ENCODE measurements around the gene MRGPRG.

MRGPRG gene

GRCh38 chr11:3222003-3222855 lies 3.6 kb upstream of the MRGPRG start:
- no peak for ATAC-seq (replicated peaks)
- no peaks in the 10 kb centered on the region for H3K9me3 Mint-ChIP-seq
- H3K4me1 Mint-ChIP-seq: peaks cover 1 to 2% of the 10 kb centered on the region in 2 donors
- no peak for DNase-seq
- H3K27me3 Mint-ChIP-seq: peaks cover 14 to 49% of the 10 kb centered on the region in 2 donors
- no peak overlapping the region for H3K4me3 Mint-ChIP-seq
- no peak overlapping the region for H3K27ac Mint-ChIP-seq
- no peaks in the 10 kb centered on the region for H3K36me3 Mint-ChIP-seq

GRCh38 chr11:3221408-3222002 lies 2.9 kb upstream of the MRGPRG start:
- no peak overlapping the region for H3K27ac Mint-ChIP-seq
- no peak for DNase-seq
- H3K9me3 Mint-ChIP-seq: no peaks in the 10 kb centered on the region
- peaks cover 21 to 53% of the 10 kb centered on the region in 2 donors for H3K27me3 Mint-ChIP-seq
- no peaks in the 10 kb centered on the region for H3K36me3 Mint-ChIP-seq
- H3K4me3 Mint-ChIP-seq: no peak overlapping the region
- ATAC-seq (replicated peaks): no peak
- peaks cover 6 to 7% of the 10 kb centered on the region in 2 donors for H3K4me1 Mint-ChIP-seq

DNA sequence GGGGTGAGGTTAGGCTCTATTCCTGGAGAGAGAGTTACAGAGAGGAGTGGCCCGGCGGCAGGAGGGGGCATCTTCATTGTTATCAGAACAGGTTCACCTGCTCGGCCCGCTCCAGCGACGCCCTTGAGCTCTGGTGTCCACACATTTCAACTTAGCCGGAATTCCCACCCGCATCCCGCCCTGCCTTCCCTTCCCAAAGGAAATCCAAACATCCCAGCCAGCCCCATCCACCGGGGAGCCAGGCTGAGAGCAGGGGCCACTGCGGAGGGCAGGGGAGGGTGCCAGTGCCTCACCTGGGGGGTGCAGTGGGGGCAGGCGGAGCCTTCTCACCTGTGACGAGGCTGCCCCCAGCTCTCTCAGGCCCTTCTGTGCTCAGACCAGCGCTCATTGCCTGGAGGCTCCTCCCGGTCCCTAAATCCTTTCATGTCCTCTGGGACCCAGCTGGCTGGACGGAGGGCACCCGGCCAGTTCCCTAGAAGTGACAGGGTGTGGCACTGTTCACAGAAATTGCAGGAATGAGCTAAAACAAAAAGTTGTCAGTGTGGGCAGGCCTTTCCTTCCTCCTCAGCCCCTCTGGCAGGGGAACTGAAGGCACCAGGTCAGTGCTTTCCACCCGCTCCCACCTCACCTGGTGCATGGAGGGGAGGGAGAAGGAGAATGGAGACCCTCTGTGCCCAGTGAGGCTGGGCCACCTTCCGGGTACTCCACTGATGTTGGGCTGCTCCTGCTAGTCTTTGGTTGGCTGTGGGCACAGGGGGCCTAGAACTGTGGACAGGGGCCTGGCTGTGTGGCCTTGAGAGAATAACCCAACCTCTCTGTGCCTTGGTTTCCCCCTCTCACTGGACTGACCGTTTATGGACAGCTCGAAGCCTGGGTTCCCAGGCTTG lies 2.2 kb upstream of the MRGPRG start:
- DNase-seq (no peak), ATAC-seq (replicated peaks) (no peak)
- H3K27me3 Mint-ChIP-seq: peaks cover 26 to 53% of the 10 kb centered on the region in 2 donors
- H3K4me3 Mint-ChIP-seq: no peak overlapping the region
- H3K9me3 Mint-ChIP-seq: no peaks in the 10 kb centered on the region
- H3K27ac Mint-ChIP-seq: no peak overlapping the region
- no peaks in the 10 kb centered on the region for H3K36me3 Mint-ChIP-seq
- H3K4me1 Mint-ChIP-seq: peaks cover 6 to 7% of the 10 kb centered on the region in 2 donors

DNA sequence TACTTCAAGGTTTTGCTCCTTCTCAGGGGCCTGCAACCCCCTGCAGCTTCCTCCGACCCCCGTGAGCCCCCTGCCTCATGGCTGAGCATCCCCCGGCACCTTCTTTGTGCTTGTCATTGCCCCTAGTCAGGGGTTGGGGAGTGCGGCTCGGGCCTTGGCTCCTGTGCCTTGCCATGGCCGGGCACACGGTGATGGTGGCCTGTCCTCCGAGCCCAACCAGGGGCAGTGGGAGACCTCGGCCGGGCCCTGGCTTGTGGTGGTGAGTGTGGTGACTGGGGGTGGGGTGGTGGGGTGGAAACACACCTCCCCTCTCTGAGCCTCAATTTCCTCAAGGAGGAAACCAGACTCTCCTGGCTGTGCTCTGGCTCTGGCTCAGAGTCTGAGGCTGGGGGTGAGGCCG lies 1.5 kb upstream of the MRGPRG start:
- ATAC-seq (replicated peaks): no peak
- Mint-ChIP-seq H3K27me3 (peaks cover 33 to 59% of the 10 kb centered on the region in 2 donors), H3K36me3 (no peaks in the 10 kb centered on the region), H3K9me3 (no peaks in the 10 kb centered on the region), H3K27ac (no peak overlapping the region), H3K4me1 (peaks cover 6 to 7% of the 10 kb centered on the region in 2 donors), H3K4me3 (no peak overlapping the region)
- DNase-seq: no peak

GRCh38 chr11:3219281-3219892 lies 774 bp upstream of the MRGPRG start:
- ATAC-seq (replicated peaks) (no peak), DNase-seq (no peak)
- Mint-ChIP-seq H3K27ac (no peak overlapping the region), H3K4me1 (peaks cover 6 to 7% of the 10 kb centered on the region in 2 donors), H3K36me3 (no peaks in the 10 kb centered on the region), H3K27me3 (peaks cover 38 to 59% of the 10 kb centered on the region in 2 donors), H3K4me3 (no peak overlapping the region), H3K9me3 (no peaks in the 10 kb centered on the region)

DNA sequence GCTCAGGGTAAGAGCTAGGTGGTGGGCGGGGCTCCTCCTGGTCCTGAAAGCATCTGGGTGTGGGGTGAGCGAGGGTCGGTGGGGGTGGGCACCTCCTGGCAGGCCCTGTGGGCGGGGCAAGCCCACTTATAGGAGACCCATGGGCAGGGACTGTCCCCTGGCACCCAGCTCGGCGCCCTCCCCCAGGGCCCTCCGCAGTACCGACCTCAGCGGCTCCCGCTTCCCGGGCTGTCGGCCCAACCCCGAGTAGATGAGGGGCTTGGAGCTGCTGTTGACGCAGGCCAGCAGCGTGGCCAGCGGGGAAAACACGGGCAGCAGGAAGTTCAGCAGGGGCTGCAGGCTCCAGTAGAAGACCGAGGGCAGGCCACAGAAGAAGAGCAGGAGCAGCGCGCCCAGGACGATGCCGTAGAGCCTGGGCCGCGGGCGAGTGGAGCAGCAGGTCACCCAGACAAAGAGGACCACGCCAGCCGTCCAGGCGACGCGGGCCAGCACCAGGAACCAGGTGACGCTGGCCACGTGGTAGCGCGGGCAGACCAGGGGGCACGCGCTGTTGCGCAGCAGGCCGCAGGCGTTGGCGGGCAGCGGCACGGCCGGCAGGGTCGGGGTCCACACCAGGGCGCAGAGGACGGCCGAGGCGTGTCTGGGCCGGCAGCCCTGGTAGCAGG lies 663 bp downstream of the MRGPRG start:
- peaks cover 41 to 61% of the 10 kb centered on the region in 2 donors for H3K27me3 Mint-ChIP-seq
- H3K4me1 Mint-ChIP-seq: peaks cover 6 to 7% of the 10 kb centered on the region in 2 donors
- no peak for ATAC-seq (replicated peaks)
- no peak overlapping the region for H3K4me3 Mint-ChIP-seq
- no peaks in the 10 kb centered on the region for H3K36me3 Mint-ChIP-seq
- H3K27ac Mint-ChIP-seq: no peak overlapping the region
- peaks cover 0 to 2% of the 10 kb centered on the region in 2 donors for H3K9me3 Mint-ChIP-seq
- DNase-seq: no peak

DNA sequence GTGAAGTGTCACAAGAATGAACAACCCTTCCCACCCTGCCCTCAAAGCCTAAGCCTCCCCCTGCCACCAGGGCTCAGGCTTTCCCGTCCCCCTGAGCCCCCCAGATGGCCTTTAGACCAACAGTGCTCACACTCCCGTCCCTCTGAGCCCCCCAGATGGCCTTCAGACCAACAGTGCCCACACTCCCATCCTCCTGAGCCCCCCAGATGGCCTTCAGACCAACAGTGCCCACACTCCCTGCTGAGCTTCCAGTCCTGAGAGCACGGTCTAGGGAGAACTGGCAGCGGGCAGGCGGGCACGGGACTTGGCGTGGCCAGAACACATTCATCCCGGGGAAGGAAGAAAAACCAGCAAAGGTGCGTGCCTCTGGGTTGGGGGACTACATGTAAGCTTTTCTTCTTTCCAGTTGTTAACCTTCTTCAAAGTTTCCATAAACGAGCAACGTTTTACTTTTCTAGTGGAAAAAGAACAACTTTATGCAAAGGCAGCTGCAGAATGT lies 2.5 kb downstream of the MRGPRG start:
- no peak overlapping the region for H3K27ac Mint-ChIP-seq
- H3K27me3 Mint-ChIP-seq: peaks cover 39 to 52% of the 10 kb centered on the region in 2 donors
- peaks cover 6 to 7% of the 10 kb centered on the region in 2 donors for H3K9me3 Mint-ChIP-seq
- no peak overlapping the region for H3K4me3 Mint-ChIP-seq
- peaks cover 6 to 7% of the 10 kb centered on the region in 2 donors for H3K4me1 Mint-ChIP-seq
- ATAC-seq (replicated peaks) (no peak), DNase-seq (no peak)
- H3K36me3 Mint-ChIP-seq: peaks cover 3% of the 10 kb centered on the region in 2 donors

DNA sequence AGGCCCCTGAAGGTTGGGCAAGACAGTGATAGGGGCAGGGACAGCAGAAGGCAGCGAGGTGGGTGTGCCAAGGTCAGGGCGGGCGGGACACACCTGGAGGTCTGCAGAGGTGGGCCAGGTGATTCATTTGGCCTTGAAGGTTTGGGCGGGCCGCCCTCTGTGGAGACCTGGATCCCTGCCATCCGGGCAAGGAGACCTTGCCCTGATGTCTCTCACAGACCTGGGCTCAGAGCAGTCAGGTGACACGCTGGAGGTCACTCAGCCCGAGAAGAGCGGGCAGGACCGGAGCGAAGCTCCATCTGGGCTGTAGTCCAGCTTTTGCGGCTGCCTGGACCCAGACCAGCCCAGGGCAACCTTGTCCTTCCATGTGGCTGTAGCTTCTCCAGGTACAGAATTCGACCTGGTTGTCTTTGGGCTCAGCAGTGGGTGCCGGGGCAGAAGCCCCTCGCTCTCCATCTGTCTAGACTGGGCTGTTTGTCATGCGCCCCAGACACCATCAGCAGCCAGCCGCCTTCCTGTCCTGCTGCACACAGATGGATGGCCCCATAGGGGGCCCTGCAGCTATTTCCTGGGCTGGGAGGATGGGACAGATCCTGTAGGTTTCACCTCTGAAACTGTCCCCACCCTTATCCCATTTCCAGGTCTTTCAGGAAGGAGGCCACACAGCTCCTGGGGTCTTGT lies 3.1 kb downstream of the MRGPRG start:
- Mint-ChIP-seq H3K27me3 (peaks cover 36 to 48% of the 10 kb centered on the region in 2 donors), H3K4me1 (peaks cover 6 to 7% of the 10 kb centered on the region in 2 donors), H3K27ac (no peak overlapping the region), H3K4me3 (no peak overlapping the region), H3K9me3 (peaks cover 6 to 7% of the 10 kb centered on the region in 2 donors), H3K36me3 (peaks cover 3% of the 10 kb centered on the region in 2 donors)
- ATAC-seq (replicated peaks): no peak
- no peak for DNase-seq

- DNase-seq (no peak), ATAC-seq (replicated peaks) (no peak)
- peaks cover 6 to 7% of the 10 kb centered on the region in 2 donors for H3K9me3 Mint-ChIP-seq
- no peak overlapping the region for H3K4me3 Mint-ChIP-seq
- H3K27ac Mint-ChIP-seq: no peak overlapping the region
- H3K36me3 Mint-ChIP-seq: peaks cover 3% of the 10 kb centered on the region in 2 donors
- peaks cover 36 to 48% of the 10 kb centered on the region in 2 donors for H3K27me3 Mint-ChIP-seq
- H3K4me1 Mint-ChIP-seq: peaks cover 6 to 7% of the 10 kb centered on the region in 2 donors
These were observed 4.3 kb downstream of the MRGPRG start for GRCh38 chr11:3214420-3214699.

DNA sequence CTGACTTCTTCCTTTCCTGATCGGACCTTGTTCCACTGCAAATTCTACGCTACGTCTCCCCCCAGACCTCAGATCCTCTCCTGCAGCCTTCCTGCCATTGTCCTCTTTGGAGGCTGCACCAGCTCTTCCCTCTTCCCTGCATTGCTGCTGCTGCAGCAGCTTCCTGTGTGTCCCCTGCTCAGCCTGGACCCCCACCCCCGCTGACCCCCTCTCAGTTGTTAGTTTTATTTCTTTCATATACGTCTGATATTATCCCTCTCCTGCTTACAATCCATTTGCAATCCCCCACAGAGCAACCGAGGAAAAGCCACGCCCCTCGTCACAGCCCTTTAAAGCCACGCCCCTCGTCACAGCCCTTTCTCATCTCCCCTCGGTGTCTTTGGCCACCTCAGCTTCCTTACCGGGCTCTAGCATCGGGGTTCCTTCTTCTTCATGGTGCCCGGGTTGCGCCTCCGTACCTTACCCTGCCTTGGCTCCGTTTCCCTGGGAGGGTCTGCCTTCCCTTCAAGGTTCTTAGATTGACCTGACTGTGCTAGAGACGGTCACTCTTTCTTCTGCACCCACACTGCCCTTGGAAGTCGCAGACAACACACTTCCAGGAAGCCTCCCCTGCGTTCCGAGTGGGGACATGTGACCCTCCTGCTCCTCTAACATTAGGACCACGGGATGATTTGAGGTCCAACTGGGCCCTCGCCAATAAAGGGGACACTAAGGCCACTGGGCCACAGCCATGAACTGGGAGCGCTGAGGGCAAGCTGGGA lies 4.8 kb downstream of the MRGPRG start:
- Mint-ChIP-seq H3K27ac (no peak overlapping the region), H3K36me3 (peaks cover 3% of the 10 kb centered on the region in 2 donors), H3K4me1 (peaks cover 6 to 7% of the 10 kb centered on the region in 2 donors), H3K4me3 (no peak overlapping the region), H3K9me3 (peaks cover 6 to 7% of the 10 kb centered on the region in 2 donors), H3K27me3 (peaks cover 36 to 48% of the 10 kb centered on the region in 2 donors)
- ATAC-seq (replicated peaks) (no peak), DNase-seq (no peak)

DNA sequence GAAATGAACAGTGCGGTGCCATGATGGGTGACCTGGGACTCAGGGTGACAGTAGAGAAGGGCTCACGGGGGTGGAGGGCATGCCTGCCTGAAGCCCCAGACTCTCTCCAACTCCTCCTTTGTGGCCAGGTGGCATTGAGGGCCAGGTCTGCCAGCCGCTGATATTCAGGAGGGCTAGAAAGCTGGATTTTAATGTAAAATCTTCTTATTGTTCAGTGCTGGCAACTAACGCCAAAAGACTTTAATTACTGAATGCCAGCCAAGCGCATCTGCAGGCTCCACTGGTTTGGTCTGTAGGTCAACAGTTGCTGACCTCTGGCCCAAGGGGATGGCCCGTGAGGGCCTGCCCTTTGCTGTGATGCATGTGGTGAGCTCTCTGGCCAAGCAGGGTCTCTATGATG lies 10.3 kb downstream of the MRGPRG start:
- Mint-ChIP-seq H3K36me3 (peaks cover 3% of the 10 kb centered on the region in 2 donors), H3K9me3 (peaks cover 5 to 7% of the 10 kb centered on the region in 2 donors), H3K27ac (no peak overlapping the region), H3K4me1 (no peaks in the 10 kb centered on the region), H3K4me3 (no peak overlapping the region), H3K27me3 (peaks cover 0 to under 1% of the 10 kb centered on the region in 2 donors)
- ATAC-seq (replicated peaks) (no peak), DNase-seq (no peak)

DNA sequence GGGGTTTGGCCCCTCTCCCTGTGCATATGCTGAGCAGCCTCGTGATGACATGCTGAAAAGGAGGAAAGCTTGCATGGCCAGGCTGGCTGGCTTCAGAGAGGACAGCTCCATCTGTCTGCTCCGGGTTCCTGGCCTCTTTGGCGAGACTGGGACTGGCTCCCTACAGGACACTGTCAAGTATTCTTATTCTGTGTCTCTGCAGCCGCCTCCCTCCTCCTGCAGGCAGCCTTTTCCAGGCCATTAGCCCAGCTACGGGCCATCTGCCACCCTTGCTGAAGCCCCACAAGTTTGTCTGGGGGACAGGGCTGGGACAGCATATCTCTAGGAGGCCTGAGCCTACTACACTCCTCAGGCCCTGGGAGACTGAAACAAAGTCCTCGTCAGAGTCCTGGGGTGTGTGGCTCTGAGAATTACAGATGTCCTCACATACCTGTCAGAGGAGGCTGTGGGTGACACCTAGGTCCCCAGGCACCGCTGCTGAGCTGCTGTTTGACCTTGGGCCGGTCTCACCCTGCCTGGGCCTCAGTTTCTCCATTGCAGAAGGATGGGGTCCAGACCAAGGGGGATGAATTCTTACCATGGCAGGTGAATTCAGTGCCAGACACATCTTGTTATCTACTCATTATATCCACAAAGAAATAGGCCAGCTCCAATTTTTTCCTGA lies 11.0 kb downstream of the MRGPRG start:
- no peak overlapping the region for H3K4me3 Mint-ChIP-seq
- DNase-seq (no peak), ATAC-seq (replicated peaks) (no peak)
- H3K36me3 Mint-ChIP-seq: peaks cover 3% of the 10 kb centered on the region in 2 donors
- H3K27ac Mint-ChIP-seq: no peak overlapping the region
- H3K4me1 Mint-ChIP-seq: no peaks in the 10 kb centered on the region
- H3K27me3 Mint-ChIP-seq: peaks cover 3 to 5% of the 10 kb centered on the region in 2 donors
- peaks cover 5 to 7% of the 10 kb centered on the region in 2 donors for H3K9me3 Mint-ChIP-seq

Data from stimulated activated naive B cell treated with anti-CD40 and anti-IgM and Interleukin-4, amounts not matched to agents 10 μg/mL and 1 μg/mL and 100 μg/mL, for 72 hours (primary cell).